ENCODE data around the gene AGPAT4.

DNA sequence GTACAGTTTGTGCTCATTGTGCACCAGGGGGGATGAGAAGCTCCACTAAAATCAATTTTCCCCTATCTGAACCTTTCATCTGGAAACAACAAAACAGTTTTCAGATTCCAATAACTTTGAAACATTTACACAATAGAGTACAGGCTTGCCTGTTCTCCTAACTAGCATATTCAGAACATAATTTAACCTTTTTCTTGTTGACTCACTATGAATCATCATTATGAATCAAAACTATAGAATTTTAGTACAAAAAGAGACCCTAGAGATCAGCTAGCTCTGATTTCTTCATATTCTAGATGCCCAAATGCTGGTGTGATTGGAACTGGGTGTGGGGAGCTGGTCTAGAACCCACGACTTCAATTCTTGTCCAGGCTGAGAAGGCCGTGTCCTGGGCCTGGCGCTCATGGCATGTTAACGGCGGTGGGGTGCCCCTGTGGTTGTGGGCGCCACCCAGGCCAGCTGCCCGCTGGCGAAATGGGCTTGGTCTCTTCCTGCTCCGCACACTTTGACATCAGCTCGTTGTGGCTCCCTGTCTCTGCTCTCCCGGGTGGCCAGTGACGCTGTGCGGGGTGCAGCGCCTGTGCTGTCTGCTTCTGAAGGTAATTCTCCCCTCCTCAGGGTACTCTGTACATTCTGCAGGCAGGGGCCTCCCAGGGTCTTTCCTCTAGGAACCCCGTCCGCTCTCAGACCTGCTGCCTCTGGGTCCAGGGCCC lies 29.9 kb upstream of the AGPAT4 start:
- no peak for TF ChIP-seq POLR2A (IDR thresholded peaks at IDR 0.05)
- TF ChIP-seq, protein P1, sequence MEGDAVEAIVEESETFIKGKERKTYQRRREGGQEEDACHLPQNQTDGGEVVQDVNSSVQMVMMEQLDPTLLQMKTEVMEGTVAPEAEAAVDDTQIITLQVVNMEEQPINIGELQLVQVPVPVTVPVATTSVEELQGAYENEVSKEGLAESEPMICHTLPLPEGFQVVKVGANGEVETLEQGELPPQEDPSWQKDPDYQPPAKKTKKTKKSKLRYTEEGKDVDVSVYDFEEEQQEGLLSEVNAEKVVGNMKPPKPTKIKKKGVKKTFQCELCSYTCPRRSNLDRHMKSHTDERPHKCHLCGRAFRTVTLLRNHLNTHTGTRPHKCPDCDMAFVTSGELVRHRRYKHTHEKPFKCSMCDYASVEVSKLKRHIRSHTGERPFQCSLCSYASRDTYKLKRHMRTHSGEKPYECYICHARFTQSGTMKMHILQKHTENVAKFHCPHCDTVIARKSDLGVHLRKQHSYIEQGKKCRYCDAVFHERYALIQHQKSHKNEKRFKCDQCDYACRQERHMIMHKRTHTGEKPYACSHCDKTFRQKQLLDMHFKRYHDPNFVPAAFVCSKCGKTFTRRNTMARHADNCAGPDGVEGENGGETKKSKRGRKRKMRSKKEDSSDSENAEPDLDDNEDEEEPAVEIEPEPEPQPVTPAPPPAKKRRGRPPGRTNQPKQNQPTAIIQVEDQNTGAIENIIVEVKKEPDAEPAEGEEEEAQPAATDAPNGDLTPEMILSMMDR (IDR thresholded peaks at IDR 0.05 in 4 of 5, conservative IDR thresholded peaks at IDR 0.05 in 1 of 5) = no peak
